ENCODE measurements around the gene IQGAP2. TPM values are rescaled to one million over a fixed set of nuclear protein-coding genes. Genes with fewer than 3 reads are reported as not detected.

Gene IQGAP2
- total RNA-seq, 1 experiment from 2014 or later, result 1.5 TPM

GRCh38 chr5:76546497-76547102 lies 143.5 kb downstream of the IQGAP2 start:
- ChIA-PET POLR2A (no interaction called here), CTCF (interaction anchor here (0.6 to 1.2 kb wide), 3 partner anchors 25 to 279 kb away, joined by 3 to 4 read pairs (median 3); no protein-coding TSS in a partner anchor)
- BruUV-seq (replicated peaks), result no TSS peak
- DNase-seq (ENCODE audit: unreplicated experiment), result no peak
- Mint-ChIP-seq H3K9me3 (ENCODE audit: unreplicated experiment) (no peaks in the 10 kb centered on the region), H3K27me3 (ENCODE audit: insufficient read depth, unreplicated experiment) (no peaks in the 10 kb centered on the region), H3K27ac (ENCODE audit: low read depth, unreplicated experiment) (no peak overlapping the region), H3K36me3 (ENCODE audit: insufficient read depth, unreplicated experiment) (no peaks in the 10 kb centered on the region), H3K4me1 (ENCODE audit: insufficient read depth, unreplicated experiment) (peaks cover 7% of the 10 kb centered on the region), H3K4me3 (ENCODE audit: unreplicated experiment) (no peak overlapping the region)
- no peak for TF ChIP-seq CTCF (IDR thresholded peaks at IDR 0.05; ENCODE audit: unreplicated experiment)
- intact Hi-C loops (cut with micrococcal nuclease), result no loop called here

- ChIA-PET POLR2A (interaction anchor here (0.5 kb wide), 1 partner anchor 161 kb away, joined by 3 read pairs; no protein-coding TSS in a partner anchor), CTCF (interaction anchor here (0.6 to 1.2 kb wide), 5 partner anchors 24 to 279 kb away, joined by 3 to 4 read pairs (median 3); no protein-coding TSS in a partner anchor)
- no peak for TF ChIP-seq CTCF (IDR thresholded peaks at IDR 0.05; ENCODE audit: unreplicated experiment)
- no peak overlapping the region for H3K4me3 Mint-ChIP-seq (ENCODE audit: unreplicated experiment)
- no peaks in the 10 kb centered on the region for H3K27me3 Mint-ChIP-seq (ENCODE audit: insufficient read depth, unreplicated experiment)
- no TSS peak for BruUV-seq (replicated peaks)
- no peaks in the 10 kb centered on the region for H3K9me3 Mint-ChIP-seq (ENCODE audit: unreplicated experiment)
- H3K27ac Mint-ChIP-seq (ENCODE audit: low read depth, unreplicated experiment), result no peak overlapping the region
- no peaks in the 10 kb centered on the region for H3K36me3 Mint-ChIP-seq (ENCODE audit: insufficient read depth, unreplicated experiment)
- H3K4me1 Mint-ChIP-seq (ENCODE audit: insufficient read depth, unreplicated experiment), result peaks cover 7% of the 10 kb centered on the region
- no peak for DNase-seq (ENCODE audit: unreplicated experiment)
- intact Hi-C loops (cut with micrococcal nuclease), result no loop called here
Measured at GRCh38 chr5:76547242-76547890, 144.3 kb downstream of the IQGAP2 start.

GRCh38 chr5:76547891-76548524 lies 144.9 kb downstream of the IQGAP2 start:
- H3K27ac Mint-ChIP-seq (ENCODE audit: low read depth, unreplicated experiment), result no peak overlapping the region
- no peak for TF ChIP-seq CTCF (IDR thresholded peaks at IDR 0.05; ENCODE audit: unreplicated experiment)
- intact Hi-C loops (cut with micrococcal nuclease), result no loop called here
- DNase-seq (ENCODE audit: unreplicated experiment), result no peak
- no peaks in the 10 kb centered on the region for H3K36me3 Mint-ChIP-seq (ENCODE audit: insufficient read depth, unreplicated experiment)
- H3K4me3 Mint-ChIP-seq (ENCODE audit: unreplicated experiment), result no peak overlapping the region
- H3K27me3 Mint-ChIP-seq (ENCODE audit: insufficient read depth, unreplicated experiment), result no peaks in the 10 kb centered on the region
- BruUV-seq (replicated peaks), result no TSS peak
- POLR2A ChIA-PET, result interaction anchor here (0.5 kb wide), 1 partner anchor 162 kb away, joined by 3 read pairs; no protein-coding TSS in a partner anchor
- H3K9me3 Mint-ChIP-seq (ENCODE audit: unreplicated experiment), result no peaks in the 10 kb centered on the region
- peaks cover 7% of the 10 kb centered on the region for H3K4me1 Mint-ChIP-seq (ENCODE audit: insufficient read depth, unreplicated experiment)
- CTCF ChIA-PET, result interaction anchor here (0.6 to 1.2 kb wide), 4 partner anchors 23 to 210 kb away, joined by 3 to 4 read pairs (median 4); no protein-coding TSS in a partner anchor
